Stomach (tissue), 4 donors: ENCODE results near the gene ANKRD11.

ENCODE experiments used
- POLR2A ChIP-seq, 4 donors: fragments of 450-650 bp; IDR thresholded peaks; one replicate each; pipeline ENCODE4 v1.6.1; 2016; ENCODE audit warnings: antibody characterized with exemption in 4 of 4, control low read depth in 2 of 4, mild to moderate bottlenecking in 1 of 4, moderate library complexity in 1 of 4
- TF ChIP-seq, protein P1 (sequence below), 7 experiments: fragments of 450-650 bp in 4 of 7; fragments of 200-600 bp in 3 of 7; sonication (generic) in 3 of 7; IDR thresholded peaks; one replicate each; pipeline ENCODE4 v1.5.1; 2016 to 2019; ENCODE audit warnings: antibody characterized with exemption in 7 of 7, control low read depth in 2 of 7, mild to moderate bottlenecking in 1 of 7

DNA sequence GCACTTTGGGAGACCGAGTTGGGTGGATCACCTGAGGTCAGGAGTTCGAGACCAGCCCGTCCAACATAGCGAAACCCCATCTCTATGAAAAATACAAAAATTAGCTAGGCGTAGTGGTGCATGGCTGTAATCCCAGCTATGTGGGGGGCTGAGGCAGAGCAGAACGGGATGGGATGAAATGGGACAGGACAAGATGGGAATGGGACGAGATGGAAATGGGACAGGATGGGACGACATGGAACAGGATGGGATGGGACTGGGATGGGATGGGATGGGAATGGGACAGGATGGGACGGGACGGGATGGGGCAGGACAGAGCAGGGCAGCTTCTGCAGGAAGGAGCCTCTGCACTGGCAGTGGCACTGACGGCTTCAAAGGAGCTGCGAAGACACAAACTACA is 106.1 kb downstream of the ANKRD11 start:
- TF ChIP-seq, protein P1, sequence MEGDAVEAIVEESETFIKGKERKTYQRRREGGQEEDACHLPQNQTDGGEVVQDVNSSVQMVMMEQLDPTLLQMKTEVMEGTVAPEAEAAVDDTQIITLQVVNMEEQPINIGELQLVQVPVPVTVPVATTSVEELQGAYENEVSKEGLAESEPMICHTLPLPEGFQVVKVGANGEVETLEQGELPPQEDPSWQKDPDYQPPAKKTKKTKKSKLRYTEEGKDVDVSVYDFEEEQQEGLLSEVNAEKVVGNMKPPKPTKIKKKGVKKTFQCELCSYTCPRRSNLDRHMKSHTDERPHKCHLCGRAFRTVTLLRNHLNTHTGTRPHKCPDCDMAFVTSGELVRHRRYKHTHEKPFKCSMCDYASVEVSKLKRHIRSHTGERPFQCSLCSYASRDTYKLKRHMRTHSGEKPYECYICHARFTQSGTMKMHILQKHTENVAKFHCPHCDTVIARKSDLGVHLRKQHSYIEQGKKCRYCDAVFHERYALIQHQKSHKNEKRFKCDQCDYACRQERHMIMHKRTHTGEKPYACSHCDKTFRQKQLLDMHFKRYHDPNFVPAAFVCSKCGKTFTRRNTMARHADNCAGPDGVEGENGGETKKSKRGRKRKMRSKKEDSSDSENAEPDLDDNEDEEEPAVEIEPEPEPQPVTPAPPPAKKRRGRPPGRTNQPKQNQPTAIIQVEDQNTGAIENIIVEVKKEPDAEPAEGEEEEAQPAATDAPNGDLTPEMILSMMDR (IDR thresholded peaks at IDR 0.05) = no peak
- no peak for TF ChIP-seq POLR2A (IDR thresholded peaks at IDR 0.05)
